ENCODE results near the gene PDGFB.

DNA sequence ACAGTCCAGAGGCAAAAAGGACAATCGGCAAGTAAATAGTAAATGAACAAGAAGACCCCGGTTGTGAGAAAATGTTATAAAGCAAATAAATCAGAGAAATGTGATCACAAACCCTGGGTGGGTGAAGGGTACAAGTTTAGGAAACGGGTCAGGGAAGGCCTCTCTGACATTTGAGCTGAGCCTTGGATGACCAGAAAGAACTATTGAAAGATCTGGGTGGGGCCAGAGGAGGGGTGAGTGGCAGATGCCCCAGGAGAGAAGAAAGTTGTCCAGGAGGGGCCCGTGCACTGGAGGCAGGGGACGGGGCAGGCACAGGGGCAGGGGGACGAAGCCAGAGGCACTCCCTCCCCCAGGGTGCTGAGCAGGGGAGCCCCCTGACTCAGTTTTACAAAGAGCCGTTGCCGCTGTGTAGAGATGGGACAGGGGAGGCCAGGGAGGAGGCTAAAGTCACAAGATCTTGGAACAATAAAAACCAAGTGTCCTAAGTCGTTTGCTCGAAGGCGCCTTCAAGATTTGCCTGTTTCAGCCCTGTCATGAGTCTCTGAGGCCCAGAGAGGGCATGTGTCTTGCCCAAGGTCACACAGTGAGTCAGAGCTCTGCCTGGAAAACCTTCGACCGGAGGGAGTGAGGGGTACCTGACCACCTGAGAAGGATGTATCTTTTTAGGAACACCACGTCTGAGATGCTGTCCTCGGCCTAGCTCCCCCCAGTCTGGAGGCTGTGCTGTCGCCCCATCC, 10.8 kb upstream of the PDGFB start:
- TF ChIP-seq, protein P1, sequence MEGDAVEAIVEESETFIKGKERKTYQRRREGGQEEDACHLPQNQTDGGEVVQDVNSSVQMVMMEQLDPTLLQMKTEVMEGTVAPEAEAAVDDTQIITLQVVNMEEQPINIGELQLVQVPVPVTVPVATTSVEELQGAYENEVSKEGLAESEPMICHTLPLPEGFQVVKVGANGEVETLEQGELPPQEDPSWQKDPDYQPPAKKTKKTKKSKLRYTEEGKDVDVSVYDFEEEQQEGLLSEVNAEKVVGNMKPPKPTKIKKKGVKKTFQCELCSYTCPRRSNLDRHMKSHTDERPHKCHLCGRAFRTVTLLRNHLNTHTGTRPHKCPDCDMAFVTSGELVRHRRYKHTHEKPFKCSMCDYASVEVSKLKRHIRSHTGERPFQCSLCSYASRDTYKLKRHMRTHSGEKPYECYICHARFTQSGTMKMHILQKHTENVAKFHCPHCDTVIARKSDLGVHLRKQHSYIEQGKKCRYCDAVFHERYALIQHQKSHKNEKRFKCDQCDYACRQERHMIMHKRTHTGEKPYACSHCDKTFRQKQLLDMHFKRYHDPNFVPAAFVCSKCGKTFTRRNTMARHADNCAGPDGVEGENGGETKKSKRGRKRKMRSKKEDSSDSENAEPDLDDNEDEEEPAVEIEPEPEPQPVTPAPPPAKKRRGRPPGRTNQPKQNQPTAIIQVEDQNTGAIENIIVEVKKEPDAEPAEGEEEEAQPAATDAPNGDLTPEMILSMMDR (IDR thresholded peaks at IDR 0.05): no peak
- TF ChIP-seq POLR2A (IDR thresholded peaks at IDR 0.05) (no peak), EP300 (IDR thresholded peaks at IDR 0.05) (no peak)

Data from upper lobe of left lung (tissue), 4 donors.